Activated naive CD8-positive, alpha-beta T cell treated with anti-CD3 and anti-CD28 coated beads, Interleukin-2, amount 50 U/mL, for 16 hours (primary cell): ENCODE results near the gene PIK3R5.
"Not testable (repeated sequence)": the region's sequence is repeated elsewhere in the genome, so short reads cannot be mapped to it uniquely, and the experiment has no call there.

Experiments used
- DNase-seq: peaks from one replicate; pipeline ENCODE4 v3.0.0-alpha.2; 2020; ENCODE audit warnings: low read depth, low spot score

Gene PIK3R5

GRCh38 chr17:8896641-8897635, 68.6 kb downstream of the PIK3R5 start:
- DNase-seq = no peak

GRCh38 chr17:8896087-8896486, 69.4 kb downstream of the PIK3R5 start:
- no peak for DNase-seq

GRCh38 chr17:8894673-8895578, 70.6 kb downstream of the PIK3R5 start:
- no peak for DNase-seq

- DNase-seq = no peak
Measured at GRCh38 chr17:8894202-8894671, 71.3 kb downstream of the PIK3R5 start.

- DNase-seq = no peak
Measured at GRCh38 chr17:8893621-8894201, 71.8 kb downstream of the PIK3R5 start.

- DNase-seq = no peak
Measured at GRCh38 chr17:8893059-8893458, 72.4 kb downstream of the PIK3R5 start.

- no peak for DNase-seq
Measured at GRCh38 chr17:8892338-8892690, 73.2 kb downstream of the PIK3R5 start.

GRCh38 chr17:8890671-8891070, 74.8 kb downstream of the PIK3R5 start:
- no peak for DNase-seq

- DNase-seq = no peak
Measured at GRCh38 chr17:8889458-8890210, 75.9 kb downstream of the PIK3R5 start.

- no peak for DNase-seq
Measured at GRCh38 chr17:8888704-8889302, 76.7 kb downstream of the PIK3R5 start.

- DNase-seq = no peak
Measured at GRCh38 chr17:8887834-8888703, 77.4 kb downstream of the PIK3R5 start.

GRCh38 chr17:8887301-8887700, 78.2 kb downstream of the PIK3R5 start:
- DNase-seq = no peak

- DNase-seq = no peak
Measured at GRCh38 chr17:8885967-8886684, 79.4 kb downstream of the PIK3R5 start.

GRCh38 chr17:8885163-8885966, 80.1 kb downstream of the PIK3R5 start:
- not testable (repeated sequence) for DNase-seq

GRCh38 chr17:8884336-8884990, 81.0 kb downstream of the PIK3R5 start:
- DNase-seq = no peak

GRCh38 chr17:8883353-8883752, 82.2 kb downstream of the PIK3R5 start:
- DNase-seq = no peak

GRCh38 chr17:8881606-8882005, 83.9 kb downstream of the PIK3R5 start:
- DNase-seq = no peak

GRCh38 chr17:8880466-8880865, 85.0 kb downstream of the PIK3R5 start:
- no peak for DNase-seq
